Adipocyte (in vitro differentiated cells): ENCODE measurements around the gene ELAVL4.

Source experiments
- DNase-seq: peaks from one replicate; pipeline ENCODE4 v3.0.0-alpha.2; 2015; ENCODE audit warnings: low read depth
- H3K27me3 ChIP-seq: replicated peaks from 2 replicates; pipeline ENCODE4 v1.7.0; 2013; ENCODE audit warnings: mild to moderate bottlenecking, low read length, moderate library complexity; ENCODE audit not compliant: control insufficient read depth, insufficient read depth
- H3K36me3 ChIP-seq: 2 replicates; pipeline ENCODE4 v1.7.0; 2013; ENCODE audit warnings: low read length, mild to moderate bottlenecking, moderate library complexity; ENCODE audit not compliant: control insufficient read depth, insufficient read depth, severe bottlenecking
- H3K4me1 ChIP-seq: 2 replicates; pipeline ENCODE4 v1.7.0; 2013; ENCODE audit warnings: mild to moderate bottlenecking, low read length, moderate library complexity; ENCODE audit not compliant: control insufficient read depth, insufficient read depth
- H3K4me3 ChIP-seq: 2 replicates; pipeline ENCODE4 v1.7.0; 2013; ENCODE audit warnings: mild to moderate bottlenecking, low read length, moderate library complexity
- H3K9ac ChIP-seq: 2 replicates; pipeline ENCODE4 v1.7.0; 2013; ENCODE audit warnings: mild to moderate bottlenecking, low read length, moderate library complexity
- H3K9me3 ChIP-seq: 2 replicates; pipeline ENCODE4 v1.7.0; 2013; ENCODE audit warnings: mild to moderate bottlenecking, low read length, moderate library complexity; ENCODE audit not compliant: control insufficient read depth

Gene ELAVL4

DNA sequence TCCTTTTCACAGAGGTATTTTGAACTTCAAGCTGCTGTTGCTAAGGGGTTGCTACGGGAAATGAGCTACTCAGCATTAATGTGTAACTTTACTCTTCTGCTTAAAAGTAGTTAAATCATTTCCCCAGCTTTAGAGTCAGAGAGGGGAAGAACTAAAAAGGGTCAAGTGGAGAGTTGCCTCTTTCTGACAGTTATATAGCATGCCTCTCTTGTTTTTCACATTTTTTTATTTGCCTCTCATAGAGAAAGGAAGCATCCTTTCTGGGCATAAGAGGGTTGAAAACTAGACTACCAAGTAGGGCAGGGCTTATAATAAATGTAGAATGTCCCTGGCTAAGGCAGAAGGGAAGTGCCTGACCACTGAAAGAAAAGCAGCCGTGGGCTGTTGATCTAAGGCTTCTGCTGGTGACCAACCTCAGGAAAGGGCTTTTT, 10.1 kb upstream of the ELAVL4 start:
- no peak overlapping the region for H3K4me3 ChIP-seq
- no peaks in the 10 kb centered on the region for H3K9me3 ChIP-seq
- no peak for DNase-seq
- peaks cover 2% of the 10 kb centered on the region for H3K27me3 ChIP-seq
- no peaks in the 10 kb centered on the region for H3K36me3 ChIP-seq
- H3K9ac ChIP-seq, result no peak overlapping the region
- no peaks in the 10 kb centered on the region for H3K4me1 ChIP-seq

DNA sequence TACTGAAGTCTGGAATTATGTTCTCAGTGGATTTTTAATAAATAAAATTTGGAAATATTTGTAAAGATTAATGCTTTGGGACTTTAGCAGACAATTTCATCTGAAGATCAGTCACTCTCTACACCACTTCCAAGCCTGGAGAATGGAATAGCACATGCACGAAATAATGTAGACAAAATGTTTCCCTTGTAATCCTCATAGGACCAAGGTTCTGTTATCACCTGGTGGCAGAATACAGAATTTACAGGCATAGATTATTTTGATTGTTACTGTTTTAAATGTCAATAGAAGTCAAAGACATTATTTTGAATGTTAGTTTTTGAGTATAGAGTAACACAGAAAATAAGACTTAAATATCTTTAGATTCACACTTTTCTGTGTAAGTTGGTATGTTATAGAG, 9.1 kb upstream of the ELAVL4 start:
- H3K36me3 ChIP-seq, result no peaks in the 10 kb centered on the region
- H3K9ac ChIP-seq, result no peak overlapping the region
- no peak for DNase-seq
- H3K27me3 ChIP-seq, result peaks cover 8% of the 10 kb centered on the region
- no peaks in the 10 kb centered on the region for H3K4me1 ChIP-seq
- no peaks in the 10 kb centered on the region for H3K9me3 ChIP-seq
- H3K4me3 ChIP-seq, result no peak overlapping the region

DNA sequence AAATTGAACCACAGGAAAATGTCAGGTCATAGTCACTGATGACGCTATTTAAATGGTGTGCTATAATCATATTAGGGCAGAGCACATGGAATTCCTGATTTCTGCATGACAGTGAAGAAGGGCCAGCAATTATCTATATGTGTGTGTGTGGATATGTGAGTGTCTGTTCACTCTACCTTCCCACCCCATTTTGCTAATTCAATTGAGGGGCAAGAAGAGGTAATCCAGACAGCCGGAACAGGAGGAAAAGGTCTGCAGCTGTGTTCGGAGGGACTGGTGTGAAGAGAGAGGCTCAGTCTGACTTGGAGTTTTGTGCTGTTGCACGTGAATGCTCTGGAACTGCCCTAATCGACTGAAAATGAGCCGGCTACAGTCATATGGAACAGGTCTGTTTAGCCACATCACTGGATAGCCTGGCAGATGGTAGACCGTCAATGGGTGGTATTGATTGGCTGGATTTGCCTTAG, 5.1 kb upstream of the ELAVL4 start:
- H3K36me3 ChIP-seq, result no peaks in the 10 kb centered on the region
- H3K9ac ChIP-seq, result no peak overlapping the region
- H3K27me3 ChIP-seq, result peaks cover 16% of the 10 kb centered on the region
- no peak for DNase-seq
- H3K9me3 ChIP-seq, result no peaks in the 10 kb centered on the region
- no peak overlapping the region for H3K4me3 ChIP-seq
- H3K4me1 ChIP-seq, result no peaks in the 10 kb centered on the region

DNA sequence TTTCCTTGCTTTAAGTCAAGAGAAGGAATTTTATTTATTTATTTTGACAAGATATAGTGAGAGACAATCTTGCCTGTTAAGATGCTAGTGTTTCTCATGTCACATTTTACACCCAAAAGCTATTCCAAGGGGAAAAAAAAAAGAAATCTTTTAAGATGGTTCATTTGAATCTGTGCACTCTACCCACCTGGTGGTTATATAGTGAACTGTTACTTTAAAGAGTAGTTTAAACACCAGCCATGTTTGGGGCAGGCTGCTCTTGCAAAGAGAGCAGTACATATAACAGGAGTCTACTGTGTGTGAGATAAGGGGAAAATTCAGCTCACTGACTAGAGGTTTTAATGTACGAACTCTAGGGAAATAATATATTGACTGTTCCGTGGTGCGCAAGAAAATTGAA, 3.3 kb upstream of the ELAVL4 start:
- DNase-seq, result no peak
- H3K4me3 ChIP-seq, result no peak overlapping the region

DNA sequence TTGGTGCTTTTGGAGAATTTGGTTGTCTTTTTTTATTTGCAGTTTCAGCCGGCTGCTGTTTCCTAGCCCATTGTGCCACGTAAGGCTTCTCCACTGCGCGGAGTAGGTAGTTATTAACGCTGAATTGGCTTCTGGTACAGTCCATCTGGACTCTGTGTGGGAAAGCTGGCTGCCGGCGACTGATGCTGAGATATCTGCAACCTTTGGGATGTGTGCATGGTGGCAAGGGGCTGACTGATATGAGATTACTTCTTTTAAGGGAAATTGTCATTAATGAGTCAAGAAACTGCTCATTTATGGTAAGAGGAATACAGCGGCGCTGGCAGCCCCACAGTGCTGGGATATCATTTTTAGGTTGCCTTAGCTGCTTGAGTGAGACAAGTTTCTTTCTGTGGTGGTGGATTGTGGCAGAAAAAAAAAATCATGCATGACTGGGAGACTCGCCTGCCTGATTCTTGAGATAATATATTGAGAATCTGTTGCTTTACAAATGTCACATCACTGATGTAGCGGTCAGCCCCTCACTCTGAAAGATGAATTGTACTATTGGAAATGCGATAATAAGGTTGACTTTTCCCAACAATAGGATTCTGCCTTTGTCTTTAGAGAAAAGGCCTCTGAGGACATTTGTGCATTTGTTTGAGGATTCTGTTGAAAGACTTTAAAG, 2.5 kb upstream of the ELAVL4 start:
- Histone ChIP-seq H3K9ac (no peak overlapping the region), H3K36me3 (no peaks in the 10 kb centered on the region), H3K4me1 (peaks cover 3% of the 10 kb centered on the region), H3K4me3 (no peak overlapping the region), H3K9me3 (no peaks in the 10 kb centered on the region), H3K27me3 (peaks cover 40% of the 10 kb centered on the region)
- DNase-seq, result no peak

More for the DNA sequence above, 3.3 kb upstream of the ELAVL4 start:
- Histone ChIP-seq H3K4me1 (peaks cover 3% of the 10 kb centered on the region), H3K9me3 (no peaks in the 10 kb centered on the region), H3K36me3 (no peaks in the 10 kb centered on the region), H3K27me3 (peaks cover 32% of the 10 kb centered on the region), H3K9ac (no peak overlapping the region)

DNA sequence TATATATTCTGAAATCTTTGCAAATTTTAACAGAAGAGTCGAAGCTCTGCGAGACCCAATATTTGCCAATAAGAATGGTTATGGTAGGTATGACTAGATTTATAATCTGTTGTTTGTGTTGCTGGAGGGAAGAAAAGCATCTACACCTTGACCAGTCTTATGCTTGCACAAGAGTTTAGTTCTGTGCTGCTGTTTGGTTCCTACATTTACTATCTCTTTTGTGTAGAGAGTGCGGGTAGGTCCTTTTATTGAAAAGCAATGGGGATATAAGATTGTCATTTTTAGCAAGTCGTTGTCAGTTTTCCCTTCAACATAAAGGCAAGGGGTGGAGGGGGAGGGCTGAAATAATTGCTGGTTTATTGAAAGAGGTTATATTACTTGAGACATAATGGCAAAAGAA, 396 bp downstream of the ELAVL4 start:
- no peaks in the 10 kb centered on the region for H3K36me3 ChIP-seq
- peaks cover 3% of the 10 kb centered on the region for H3K4me1 ChIP-seq
- no peaks in the 10 kb centered on the region for H3K9me3 ChIP-seq
- H3K9ac ChIP-seq, result no peak overlapping the region
- DNase-seq, result no peak
- H3K4me3 ChIP-seq, result no peak overlapping the region
- H3K27me3 ChIP-seq, result peaks cover 45% of the 10 kb centered on the region

DNA sequence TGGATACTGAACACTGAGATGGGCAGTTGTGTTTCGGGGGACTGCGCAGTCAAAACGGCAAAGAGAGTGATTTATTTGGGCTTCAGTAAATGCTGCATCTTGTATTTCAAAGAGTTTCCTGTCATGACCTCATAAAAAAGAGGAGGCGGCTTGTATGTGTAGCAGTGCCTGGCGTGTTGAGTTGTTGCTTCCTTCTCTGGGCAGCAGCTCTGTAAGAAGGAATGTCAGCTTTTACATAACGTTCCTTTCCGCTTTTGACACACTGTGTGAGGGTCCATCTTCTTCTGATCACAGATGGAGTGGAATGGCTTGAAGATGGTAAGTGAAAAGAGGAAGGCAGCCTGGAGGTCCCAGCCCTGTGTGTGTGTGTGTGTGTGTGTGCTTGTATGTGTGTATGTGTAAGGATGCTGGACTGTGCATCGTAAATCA, 941 bp downstream of the ELAVL4 start:
- DNase-seq, result no peak
- no peak overlapping the region for H3K4me3 ChIP-seq
- H3K9me3 ChIP-seq, result no peaks in the 10 kb centered on the region
- H3K27me3 ChIP-seq, result peaks cover 41% of the 10 kb centered on the region
- no peak overlapping the region for H3K9ac ChIP-seq
- H3K4me1 ChIP-seq, result peaks cover 3% of the 10 kb centered on the region
- H3K36me3 ChIP-seq, result no peaks in the 10 kb centered on the region

DNA sequence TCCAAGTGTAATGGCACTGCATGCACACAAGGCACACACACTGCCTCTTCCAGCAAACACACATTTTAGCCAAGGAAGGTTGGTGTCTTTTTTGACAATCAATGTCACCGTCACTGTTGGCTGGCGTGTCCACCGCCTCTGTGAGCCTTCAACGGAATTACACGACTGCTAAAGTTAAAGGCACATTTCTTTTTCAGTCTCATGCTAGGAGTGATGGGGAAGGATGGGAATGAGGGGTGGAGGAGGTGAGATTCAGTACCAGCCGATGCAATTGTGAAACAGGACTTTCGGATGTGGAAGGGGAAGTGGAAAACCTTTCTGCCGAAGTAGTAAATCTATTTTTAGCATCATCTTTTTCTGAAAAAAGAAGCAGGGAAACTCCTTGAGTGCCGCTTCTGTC, 1.4 kb downstream of the ELAVL4 start:
- Histone ChIP-seq H3K9me3 (no peaks in the 10 kb centered on the region), H3K36me3 (no peaks in the 10 kb centered on the region), H3K4me3 (no peak overlapping the region), H3K4me1 (peaks cover 3% of the 10 kb centered on the region), H3K9ac (no peak overlapping the region), H3K27me3 (peaks cover 40% of the 10 kb centered on the region)
- no peak for DNase-seq

DNA sequence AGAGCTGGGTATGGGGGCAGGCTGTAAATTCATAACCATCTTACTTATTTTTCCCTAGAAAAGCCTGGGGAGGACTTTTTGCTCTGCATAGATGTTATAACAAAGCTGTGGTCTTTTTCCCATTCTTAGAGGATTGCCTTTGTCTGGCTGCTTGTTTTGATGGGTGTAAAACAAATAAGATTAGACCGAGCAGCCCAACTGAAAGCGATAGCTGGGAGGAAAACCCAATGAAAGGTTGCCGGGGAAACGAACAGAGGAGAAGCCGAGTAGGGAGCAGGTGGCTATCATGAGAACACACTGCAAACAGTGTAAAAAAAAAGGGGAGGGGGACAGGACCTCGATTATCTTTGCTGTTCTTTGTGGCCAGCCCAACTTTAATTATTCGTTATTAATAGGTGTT, 1.9 kb downstream of the ELAVL4 start:
- no peaks in the 10 kb centered on the region for H3K9me3 ChIP-seq
- H3K4me3 ChIP-seq, result no peak overlapping the region
- DNase-seq, result no peak
- no peak overlapping the region for H3K9ac ChIP-seq
- no peaks in the 10 kb centered on the region for H3K36me3 ChIP-seq
- H3K27me3 ChIP-seq, result peaks cover 44% of the 10 kb centered on the region
- H3K4me1 ChIP-seq, result peaks cover 3% of the 10 kb centered on the region

DNA sequence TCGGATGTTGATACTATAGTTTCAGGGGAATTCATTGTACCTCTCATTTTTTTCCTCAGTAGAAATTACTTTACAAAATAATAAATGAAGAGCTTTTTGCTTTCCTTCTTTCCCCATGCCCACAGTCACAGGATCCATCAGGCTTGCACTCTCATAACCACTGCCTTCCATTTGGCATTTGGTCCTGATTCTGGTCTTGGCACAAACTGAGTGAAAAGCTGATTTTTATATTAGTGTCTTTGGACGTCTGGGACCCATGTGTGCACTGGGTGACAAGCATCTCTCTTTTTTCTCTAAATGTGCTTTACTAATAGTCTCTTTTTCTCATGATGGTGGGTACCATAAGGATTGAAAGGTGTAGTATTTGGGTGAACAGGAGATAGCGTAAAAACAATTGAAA, 2.8 kb downstream of the ELAVL4 start:
- Histone ChIP-seq H3K27me3 (peaks cover 48% of the 10 kb centered on the region), H3K4me3 (no peak overlapping the region), H3K9ac (no peak overlapping the region), H3K36me3 (no peaks in the 10 kb centered on the region), H3K4me1 (peaks cover 3% of the 10 kb centered on the region), H3K9me3 (no peaks in the 10 kb centered on the region)
- DNase-seq, result no peak

DNA sequence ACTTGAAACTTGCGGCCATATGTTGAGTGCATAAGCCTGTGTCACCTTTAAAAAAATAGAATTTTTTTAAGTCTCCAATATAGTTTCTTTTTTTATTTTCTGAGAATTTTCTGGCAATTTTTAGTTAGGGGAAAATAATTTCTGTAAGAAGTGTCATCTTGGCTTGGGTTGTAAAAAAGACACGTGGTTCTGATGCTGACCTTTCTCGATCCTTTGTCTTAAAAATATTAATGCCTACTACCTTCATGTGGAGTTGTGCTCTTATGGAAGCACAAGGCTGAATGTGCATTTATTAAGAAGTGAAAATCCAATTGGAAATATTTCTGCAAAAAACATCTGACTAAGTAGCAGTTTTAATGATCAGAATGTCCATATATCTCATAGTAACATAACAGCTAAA, 3.5 kb downstream of the ELAVL4 start:
- Histone ChIP-seq H3K36me3 (no peaks in the 10 kb centered on the region), H3K27me3 (peaks cover 54% of the 10 kb centered on the region), H3K9ac (no peak overlapping the region), H3K4me3 (no peak overlapping the region), H3K4me1 (peaks cover 3% of the 10 kb centered on the region), H3K9me3 (no peaks in the 10 kb centered on the region)
- DNase-seq, result no peak

DNA sequence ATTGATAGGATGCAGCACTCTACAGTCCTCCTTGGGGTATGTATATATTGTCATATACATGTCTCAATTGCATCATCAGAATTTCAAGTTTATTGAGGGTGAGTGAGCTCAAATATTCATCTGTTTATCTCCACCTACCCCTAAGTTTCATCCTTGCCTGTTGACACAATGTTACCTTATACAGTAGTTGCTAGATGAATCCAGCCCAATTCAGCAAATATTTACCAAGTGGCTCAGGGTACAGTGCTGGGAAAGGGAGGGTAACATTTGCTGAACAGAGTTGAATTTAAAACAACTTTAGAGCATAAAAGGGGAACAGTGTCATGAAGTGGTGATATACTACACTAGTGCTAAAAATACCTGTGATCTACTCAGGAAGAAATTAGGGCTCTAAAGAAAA, 14.4 kb downstream of the ELAVL4 start:
- H3K27me3 ChIP-seq, result peaks cover 7% of the 10 kb centered on the region
- no peaks in the 10 kb centered on the region for H3K4me1 ChIP-seq
- no peaks in the 10 kb centered on the region for H3K9me3 ChIP-seq
- no peak overlapping the region for H3K4me3 ChIP-seq
- no peak for DNase-seq
- H3K9ac ChIP-seq, result no peak overlapping the region
- H3K36me3 ChIP-seq, result no peaks in the 10 kb centered on the region
